Fibroblast of peridontal ligament (primary cell): ENCODE measurements around the gene RAB44.

Source experiments
- DNase-seq: peaks from one replicate; pipeline ENCODE4 v3.0.0-alpha.2; 2010; ENCODE audit errors: extremely low read depth

RAB44 gene

DNA sequence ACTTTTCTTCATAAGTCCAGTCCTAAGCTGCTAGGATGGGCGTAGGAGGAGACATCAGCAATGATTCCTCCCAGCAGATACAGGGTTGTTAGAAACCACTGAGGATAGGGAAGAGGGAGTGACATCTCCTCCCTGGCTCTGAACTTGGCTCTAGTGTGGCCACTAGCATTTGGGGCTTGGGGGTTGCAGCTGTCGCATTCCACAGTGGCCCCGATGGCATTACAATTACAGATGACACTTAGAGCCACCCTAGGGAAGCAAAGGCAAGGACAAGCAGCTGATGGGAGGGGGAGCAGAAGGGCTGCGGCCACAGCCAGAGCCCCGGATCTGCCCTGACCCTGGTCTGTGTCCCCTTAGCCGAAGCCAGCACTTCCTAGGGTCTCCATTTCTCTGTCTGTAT, 28.6 kb upstream of the RAB44 start:
- DNase-seq: no peak

DNA sequence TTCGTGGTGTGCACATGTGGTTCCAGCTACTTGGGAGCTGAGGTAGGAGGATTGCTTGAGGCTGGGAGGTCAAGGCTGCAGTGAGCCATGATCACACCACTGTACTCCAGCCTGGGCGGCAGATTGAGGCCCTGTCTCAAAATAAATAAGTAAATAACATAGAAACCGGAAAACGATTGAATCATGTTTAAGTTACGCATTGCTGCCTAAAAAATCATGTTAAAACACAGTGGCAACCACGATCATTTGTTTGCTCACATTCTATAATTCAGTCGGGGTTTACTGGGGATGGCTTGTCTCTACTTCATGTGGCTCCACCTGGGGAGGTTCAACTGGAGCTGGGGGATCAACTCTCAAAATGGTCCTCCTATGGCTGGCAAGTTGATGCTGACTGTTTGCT, 27.4 kb upstream of the RAB44 start:
- no peak for DNase-seq

DNA sequence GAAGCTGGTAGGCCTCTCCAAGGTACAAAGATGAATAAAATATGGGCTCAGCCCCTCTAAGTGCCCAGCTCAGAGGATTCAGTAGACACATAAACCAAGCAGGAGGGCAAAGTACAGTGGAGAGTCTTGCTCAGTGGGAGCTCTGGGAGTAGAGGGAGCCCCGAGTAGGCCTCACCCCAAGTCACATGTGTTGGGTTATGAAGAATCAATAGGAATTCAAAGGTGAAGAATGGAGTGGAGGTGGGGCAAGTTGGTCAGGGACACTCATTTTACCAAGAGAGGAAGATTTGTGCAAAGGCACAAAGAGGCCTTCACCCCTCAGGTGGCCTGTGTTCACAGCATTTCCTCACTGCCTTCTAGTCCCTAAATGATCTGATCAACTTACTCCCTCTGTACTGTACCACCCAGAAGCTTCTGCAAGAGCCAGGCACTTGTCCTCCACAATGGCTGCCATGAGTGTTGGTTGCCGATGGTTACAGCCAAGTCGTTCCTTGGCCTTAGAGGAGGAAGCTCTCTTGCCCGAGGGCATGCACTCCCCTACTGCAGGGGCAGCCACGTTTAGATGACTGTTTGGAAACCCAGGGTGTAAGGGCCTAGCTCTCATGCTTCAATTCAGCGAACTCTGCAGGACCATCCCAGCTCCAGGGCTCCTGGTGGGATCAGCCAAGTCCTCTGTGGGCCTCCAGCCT, 25.8 kb upstream of the RAB44 start:
- no peak for DNase-seq

DNA sequence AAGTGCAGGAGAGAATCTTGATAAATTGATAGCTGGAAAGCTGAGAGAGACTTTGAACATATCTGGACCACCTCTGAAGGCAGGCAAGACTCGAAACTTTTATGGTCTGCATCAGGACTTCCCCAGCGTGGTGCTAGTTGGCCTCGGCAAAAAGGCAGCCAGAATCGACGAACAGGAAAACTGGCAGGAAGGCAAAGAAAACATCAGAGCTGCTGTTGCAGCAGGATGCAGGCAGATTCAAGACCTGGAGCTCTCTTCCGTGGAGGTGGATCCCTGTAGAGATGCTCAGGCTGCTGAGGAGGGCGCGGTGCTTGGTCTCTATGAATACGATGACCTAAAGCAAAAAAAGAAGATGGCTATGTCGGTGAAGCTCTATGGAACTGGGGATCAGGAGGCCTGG, 23.7 kb upstream of the RAB44 start:
- DNase-seq: no peak

DNA sequence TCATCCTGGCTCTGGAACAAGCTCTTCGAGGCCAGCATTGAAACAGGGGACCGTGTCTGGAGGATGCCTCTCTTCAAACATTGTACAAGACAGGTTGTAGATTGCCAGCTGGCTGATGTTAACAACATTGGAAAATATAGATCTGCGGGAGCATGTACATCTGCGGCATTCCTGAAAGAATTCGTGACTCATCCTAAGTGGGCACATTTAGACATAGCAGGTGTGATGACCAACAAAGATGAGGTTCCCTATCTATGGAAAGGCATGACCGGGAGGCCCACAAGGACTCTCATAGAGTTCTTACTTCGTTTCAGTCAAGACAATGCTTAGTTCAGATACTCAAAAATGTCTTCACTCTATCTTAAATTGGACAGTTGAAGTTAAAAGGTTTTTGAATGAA, 22.7 kb upstream of the RAB44 start:
- DNase-seq: no peak

DNA sequence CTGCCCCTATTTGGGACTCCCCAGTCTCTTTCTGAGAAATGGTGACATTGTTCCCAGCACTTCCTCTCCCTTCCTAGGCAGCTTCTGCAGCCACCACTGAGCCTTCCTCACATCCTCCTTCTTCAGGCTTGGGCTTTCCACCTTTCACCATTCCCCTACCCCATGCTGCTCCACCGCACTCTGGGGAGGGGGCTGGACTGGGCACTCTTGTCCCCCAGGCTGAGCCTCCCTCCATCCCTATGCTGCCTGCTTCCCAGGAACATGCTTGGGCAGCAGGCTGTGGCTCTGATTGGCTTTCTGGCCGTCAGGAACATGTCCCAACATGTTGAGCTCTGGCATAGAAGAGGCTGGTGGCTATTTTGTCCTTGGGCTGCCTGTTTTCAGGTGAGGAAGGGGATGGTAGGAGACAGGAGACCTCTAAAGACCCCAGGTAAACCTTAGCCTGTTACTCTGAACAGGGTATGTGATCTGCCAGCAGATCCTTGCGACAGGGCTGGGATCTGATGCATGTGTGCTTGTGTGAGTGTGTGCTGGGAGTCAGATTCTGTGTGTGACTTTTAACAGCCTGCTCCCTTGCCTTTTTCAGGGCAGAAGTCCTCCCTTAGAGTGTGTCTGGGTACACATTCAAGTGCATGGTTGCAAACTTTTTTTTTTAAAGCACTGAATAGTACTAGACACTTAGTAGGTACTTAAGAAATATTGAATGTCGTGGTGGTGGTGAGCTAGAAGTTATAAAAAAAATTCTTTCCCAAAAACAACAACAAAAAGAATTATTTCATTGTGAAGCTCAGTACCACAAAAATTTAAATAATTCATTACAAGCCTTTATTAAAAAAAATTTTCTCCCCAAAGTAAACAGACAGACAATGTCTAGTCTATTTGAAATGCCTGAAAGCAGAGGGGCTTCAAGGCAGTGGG, 21.2 kb upstream of the RAB44 start:
- peak; percentile 64 for DNase-seq

DNA sequence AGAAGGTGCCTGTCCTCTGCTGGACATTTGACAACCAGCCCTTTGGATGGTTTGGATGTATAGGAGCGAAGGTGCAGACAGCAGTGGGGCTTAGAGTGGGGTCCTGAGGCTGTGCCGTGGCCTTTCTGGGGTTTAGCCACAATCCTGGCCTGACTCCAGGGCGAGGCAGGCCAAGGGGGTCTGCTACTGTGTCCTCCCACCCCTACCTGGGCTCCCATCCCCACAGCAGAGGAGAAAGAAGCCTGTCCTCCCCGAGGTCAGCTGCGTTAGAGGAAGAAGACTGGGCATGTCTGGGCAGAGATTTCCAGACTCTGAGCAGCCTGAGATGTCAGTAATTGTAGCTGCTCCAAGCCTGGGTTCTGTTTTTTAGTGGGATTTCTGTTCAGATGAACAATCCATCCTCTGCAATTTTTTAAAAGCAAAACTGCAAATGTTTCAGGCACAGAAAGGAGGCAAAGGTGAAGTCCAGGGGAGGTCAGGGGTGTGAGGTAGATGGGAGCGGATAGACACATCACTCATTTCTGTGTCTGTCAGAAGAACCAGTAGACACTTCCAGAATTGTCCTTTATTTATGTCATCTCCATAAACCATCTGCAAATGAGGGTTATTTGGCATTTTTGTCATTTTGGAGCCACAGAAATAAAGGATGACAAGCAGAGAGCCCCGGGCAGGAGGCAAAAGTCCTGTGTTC, 20.4 kb upstream of the RAB44 start:
- DNase-seq: peak; percentile 56

DNA sequence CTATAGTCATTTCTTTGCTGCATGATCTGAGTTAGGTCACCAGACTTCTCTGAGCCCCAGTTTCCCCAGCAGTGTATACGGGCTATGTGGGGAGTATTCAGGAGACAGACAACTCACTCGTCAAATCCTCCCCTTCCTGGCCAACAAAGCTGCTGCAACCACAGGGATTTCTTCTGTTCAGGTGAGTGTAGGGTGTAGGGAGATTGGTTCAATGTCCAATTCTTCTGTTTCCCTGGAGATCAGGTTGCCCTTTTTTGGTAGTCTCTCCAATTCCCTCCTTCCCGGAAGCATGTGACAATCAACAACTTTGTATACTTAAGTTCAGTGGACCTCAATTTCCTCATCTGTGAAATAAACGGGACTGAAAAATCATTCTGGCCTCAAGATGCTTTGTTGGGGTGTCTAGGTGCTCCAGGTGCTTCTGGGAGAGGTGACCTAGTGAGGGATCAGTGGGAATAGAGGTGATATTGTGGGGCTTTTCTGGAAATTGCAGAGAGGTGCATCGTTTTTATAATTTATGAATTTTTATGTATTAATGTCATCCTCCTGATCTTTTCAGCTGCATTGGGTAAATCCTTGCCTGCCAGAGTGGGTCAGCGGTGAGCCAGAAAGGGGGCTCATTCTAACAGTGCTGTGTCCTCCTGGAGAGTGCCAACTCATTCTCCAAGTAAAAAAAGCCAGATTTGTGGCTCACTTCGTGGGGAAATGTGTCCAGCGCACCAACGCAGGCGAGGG, 19.7 kb upstream of the RAB44 start:
- peak; percentile 23 for DNase-seq

DNA sequence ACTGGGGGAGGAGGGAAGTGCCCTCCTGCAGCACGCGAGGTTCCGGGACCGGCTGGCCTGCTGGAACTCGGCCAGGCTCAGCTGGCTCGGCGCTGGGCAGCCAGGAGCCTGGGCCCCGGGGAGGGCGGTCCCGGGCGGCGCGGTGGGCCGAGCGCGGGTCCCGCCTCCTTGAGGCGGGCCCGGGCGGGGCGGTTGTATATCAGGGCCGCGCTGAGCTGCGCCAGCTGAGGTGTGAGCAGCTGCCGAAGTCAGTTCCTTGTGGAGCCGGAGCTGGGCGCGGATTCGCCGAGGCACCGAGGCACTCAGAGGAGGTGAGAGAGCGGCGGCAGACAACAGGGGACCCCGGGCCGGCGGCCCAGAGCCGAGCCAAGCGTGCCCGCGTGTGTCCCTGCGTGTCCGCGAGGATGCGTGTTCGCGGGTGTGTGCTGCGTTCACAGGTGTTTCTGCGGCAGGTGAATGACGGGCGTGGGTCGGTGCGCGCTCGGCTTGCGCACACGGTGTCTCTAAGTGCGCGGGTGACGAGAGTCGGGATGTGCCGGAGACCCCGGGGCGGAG, 19.1 kb upstream of the RAB44 start, which contains the start of gene CDKN1A:
Gene CDKN1A (plus strand): TSS at position 227 of the 555 bp plus-strand sequence. CDS start 5,388 bp downstream, outside the sequence.
- peak; percentile 94 for DNase-seq

DNA sequence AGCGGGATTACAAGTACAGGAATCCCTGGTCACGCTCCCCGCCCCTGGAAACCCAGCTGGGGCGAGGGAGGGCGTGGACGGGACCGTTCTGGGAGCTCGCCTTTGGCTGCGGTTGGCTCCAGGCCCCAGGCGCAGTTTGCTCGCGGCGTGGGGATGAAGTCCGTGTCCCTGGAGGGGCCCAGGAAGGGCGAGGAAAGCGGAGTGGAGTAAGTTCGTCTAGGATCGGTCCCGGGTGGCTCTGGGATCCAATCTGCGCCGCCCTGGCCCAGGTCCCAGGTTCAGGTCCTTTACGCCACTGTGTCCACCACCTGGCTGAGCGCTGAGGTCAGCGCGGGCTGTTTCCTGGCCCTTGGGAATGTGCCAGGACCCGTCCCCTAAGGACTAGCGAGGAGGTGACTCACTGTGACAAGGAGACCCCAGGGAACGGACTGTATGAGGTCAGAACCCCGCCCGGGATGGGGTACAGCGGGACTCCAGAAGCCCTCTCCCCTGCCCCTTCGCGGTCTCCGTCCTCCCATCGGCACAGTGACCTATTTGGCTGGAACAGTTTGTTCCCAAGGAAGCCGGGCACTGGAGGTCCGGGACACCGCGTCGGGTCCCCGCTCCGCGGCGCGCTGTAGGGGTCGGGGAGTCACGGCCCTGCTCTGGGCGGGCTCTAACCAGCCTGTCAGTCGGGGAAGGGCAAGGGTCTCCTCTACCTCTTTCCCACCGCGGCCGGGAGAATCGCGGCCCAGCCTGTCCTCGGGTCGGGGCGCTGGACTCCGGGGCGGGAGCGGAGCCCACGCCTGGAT, 18.4 kb upstream of the RAB44 start:
- DNase-seq: peak; percentile 37

DNA sequence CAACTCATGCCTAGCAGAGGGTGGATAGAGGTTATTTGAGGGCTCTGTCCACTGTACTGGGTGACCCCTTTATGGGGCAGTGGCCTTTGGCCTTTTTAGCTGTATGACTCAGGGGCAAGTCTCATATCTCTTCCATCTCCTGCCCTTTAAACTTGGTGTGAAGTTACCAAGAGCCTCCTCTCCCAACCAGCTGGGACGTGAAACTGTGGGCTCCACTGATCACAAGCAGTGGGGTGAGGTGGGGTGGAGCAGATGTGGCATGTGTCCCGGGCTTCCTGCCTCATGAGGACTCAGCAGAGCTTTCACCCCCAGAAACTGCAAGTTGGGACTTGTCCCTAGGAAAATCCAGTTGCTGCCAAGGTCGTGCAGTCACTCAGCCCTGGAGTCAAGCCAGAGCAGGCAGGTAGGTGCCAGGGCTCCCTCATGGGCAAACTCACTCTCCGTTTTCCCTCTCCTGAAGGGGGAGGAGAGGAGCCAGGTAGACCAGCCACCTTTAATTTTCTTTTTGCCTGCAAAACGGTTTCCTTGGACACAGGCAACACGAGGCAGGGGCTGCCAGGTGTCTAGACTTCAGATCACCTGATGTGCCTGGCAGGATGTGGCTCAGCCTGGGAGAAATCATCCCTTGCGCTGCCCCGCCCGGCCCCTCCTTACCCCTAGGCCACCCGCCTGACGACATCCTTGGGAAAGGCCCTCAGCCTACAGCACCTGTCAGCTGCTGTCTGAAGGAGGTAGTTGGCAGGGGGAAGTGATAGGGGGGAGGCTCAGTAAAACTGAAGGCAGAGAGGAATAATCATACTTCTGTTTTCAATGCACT, 15.1 kb upstream of the RAB44 start:
- DNase-seq: peak; percentile 33

DNA sequence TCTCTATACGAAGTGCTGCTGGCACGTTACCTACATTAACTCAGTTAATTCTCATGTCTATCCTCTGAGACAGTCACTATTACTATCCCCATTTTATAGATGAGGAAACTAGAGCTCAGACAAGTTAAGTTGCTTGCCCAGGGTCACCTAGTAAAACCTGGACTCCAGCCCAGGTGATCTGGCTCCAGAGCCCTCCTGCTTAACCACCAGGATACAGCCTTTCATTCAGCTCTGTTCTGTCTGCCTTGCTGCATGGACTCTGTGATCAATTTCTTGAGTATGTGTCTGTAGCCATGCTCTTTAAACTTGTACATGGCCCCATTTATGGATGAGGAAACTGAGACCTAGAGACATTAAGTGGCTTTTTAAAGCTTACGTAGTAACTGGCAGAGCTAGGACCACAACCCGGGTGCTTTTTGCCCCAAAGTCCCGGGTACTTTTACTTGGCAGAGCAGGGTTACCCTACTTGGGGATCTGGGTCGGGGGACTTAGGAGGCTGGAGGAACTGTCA, 14.4 kb upstream of the RAB44 start:
- peak; percentile 15 for DNase-seq

DNA sequence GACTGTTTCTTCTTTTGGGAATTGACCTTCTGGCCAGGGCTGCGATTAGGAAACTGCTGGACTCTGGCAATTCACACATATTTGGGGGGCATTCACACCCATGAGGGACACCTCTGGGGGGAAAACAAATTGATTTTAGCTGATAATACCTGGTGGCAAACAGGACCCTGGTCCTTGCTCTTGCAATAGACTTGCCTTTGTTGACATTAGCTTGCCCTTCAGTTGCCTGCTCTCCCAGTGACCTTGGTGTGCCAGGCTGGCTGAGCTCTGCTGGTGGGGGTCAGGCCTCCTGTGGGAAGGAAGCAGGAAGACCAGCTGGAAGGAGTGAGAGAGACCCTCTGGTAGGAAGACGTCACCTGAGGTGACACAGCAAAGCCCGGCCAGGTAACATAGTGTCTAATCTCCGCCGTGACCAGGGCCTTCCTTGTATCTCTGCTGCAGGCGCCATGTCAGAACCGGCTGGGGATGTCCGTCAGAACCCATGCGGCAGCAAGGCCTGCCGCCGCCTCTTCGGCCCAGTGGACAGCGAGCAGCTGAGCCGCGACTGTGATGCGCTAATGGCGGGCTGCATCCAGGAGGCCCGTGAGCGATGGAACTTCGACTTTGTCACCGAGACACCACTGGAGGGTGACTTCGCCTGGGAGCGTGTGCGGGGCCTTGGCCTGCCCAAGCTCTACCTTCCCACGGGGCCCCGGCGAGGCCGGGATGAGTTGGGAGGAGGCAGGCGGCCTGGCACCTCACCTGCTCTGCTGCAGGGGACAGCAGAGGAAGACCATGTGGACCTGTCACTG, 13.8 kb upstream of the RAB44 start:
- DNase-seq: no peak

DNA sequence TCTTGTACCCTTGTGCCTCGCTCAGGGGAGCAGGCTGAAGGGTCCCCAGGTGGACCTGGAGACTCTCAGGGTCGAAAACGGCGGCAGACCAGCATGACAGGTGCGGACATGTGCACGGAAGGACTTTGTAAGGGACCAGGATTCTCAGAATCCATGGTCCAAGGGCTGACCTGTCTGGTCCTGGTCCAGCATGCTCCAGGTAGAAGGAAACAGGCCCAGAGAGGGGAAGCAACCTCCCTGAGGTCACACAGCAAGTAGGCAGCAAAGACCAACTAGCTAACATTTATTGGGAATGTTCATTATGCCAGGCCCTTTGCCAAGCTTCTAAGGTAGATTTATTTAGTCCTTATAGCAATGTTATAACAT, 13.2 kb upstream of the RAB44 start:
- DNase-seq: no peak

DNA sequence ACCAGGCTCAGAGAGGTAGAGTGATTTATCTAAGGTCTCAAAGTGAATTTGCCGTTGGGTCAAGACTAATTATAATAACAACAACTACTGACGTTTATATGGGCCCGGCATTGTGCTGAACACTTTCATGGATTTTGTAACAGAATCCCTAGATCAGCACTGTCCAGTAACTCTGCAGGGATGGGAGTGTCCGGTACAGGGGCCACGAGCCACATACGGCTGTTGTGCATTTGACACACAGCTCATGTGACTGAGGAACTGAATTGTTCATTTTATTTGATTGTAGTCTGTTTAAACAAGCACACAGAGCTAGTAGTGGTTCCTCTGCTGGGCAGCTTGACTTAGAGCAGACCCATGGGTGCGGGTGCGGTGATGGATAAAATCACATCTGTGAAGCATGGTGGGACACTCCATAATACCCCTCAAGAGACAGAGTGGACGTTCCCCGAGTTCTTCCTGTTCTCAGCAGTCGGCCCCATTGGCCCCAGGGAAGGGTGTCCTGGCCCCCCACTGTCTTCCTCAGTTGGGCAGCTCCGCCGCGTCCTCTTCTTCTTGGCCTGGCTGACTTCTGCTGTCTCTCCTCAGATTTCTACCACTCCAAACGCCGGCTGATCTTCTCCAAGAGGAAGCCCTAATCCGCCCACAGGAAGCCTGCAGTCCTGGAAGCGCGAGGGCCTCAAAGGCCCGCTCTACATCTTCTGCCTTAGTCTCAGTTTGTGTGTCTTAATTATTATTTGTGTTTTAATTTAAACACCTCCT, 12.3 kb upstream of the RAB44 start:
- no peak for DNase-seq

DNA sequence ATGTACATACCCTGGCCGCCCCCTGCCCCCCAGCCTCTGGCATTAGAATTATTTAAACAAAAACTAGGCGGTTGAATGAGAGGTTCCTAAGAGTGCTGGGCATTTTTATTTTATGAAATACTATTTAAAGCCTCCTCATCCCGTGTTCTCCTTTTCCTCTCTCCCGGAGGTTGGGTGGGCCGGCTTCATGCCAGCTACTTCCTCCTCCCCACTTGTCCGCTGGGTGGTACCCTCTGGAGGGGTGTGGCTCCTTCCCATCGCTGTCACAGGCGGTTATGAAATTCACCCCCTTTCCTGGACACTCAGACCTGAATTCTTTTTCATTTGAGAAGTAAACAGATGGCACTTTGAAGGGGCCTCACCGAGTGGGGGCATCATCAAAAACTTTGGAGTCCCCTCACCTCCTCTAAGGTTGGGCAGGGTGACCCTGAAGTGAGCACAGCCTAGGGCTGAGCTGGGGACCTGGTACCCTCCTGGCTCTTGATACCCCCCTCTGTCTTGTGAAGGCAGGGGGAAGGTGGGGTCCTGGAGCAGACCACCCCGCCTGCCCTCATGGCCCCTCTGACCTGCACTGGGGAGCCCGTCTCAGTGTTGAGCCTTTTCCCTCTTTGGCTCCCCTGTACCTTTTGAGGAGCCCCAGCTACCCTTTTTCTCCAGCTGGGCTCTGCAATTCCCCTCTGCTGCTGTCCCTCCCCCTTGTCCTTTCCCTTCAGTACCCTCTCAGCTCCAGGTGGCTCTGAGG, 11.5 kb upstream of the RAB44 start:
- DNase-seq: no peak
